PFSK-1 (cell line): ENCODE measurements around the gene PDE3A.

ENCODE experiments used
- POLR2AphosphoS5 ChIP-seq: IDR thresholded peaks from 2 replicates; pipeline ENCODE4 v1.6.1; 2012; ENCODE audit warnings: low read depth, mild to moderate bottlenecking, control low read depth, low read length, moderate library complexity
- REST ChIP-seq, 2 experiments: IDR thresholded peaks; 2 replicates each; pipeline versions ENCODE4 v1.6.1 to v1.8.0; 2011 to 2012; ENCODE audit warnings: low read depth in 2 of 2, low read length in 2 of 2, control low read depth in 1 of 2, inconsistent platforms in 1 of 2, mild to moderate bottlenecking in 1 of 2, moderate library complexity in 1 of 2; ENCODE audit not compliant: insufficient read depth in 1 of 2
- SIN3A ChIP-seq: IDR thresholded peaks from 2 replicates; pipeline ENCODE4 v1.6.1; 2012; ENCODE audit warnings: mild to moderate bottlenecking, low read length, moderate library complexity, borderline replicate concordance; ENCODE audit not compliant: insufficient read depth
- TAF1 ChIP-seq: IDR thresholded peaks from 2 replicates; pipeline ENCODE4 v1.6.1; 2012; ENCODE audit warnings: low read length, control low read depth, borderline replicate concordance; ENCODE audit not compliant: insufficient read depth

- TF ChIP-seq TAF1 (no peak), POLR2AphosphoS5 (no peak), SIN3A (no peak), REST (IDR thresholded peaks at IDR 0.05; ENCODE audit: insufficient read depth in 1 of 2, low read depth in 2 of 2, low read length in 2 of 2) (no peak)
Observed at GRCh38 chr12:20643822-20644221, 275.5 kb downstream of the PDE3A start.
